Astrocyte of the cerebellum (primary cell): ENCODE measurements around the gene SP2.

Experiments
- DNase-seq: peaks from one replicate; pipeline ENCODE4 v3.0.0-alpha.2; 2011; ENCODE audit warnings: low read depth
- H3K4me3 ChIP-seq: 2 replicates; pipeline ENCODE4 v1.5.1; 2011; ENCODE audit warnings: mild to moderate bottlenecking, low read depth, low read length, moderate library complexity
- in situ Hi-C: cut with HindIII; loops from 2 replicates; pipeline ENCODE4 v1.10.0; 2017; ENCODE audit warnings: low sequenced_read_pairs
- TF ChIP-seq, protein P1 (sequence below): IDR thresholded peaks from 2 replicates; pipeline ENCODE4 v1.5.1; 2012; ENCODE audit warnings: low read length, low read depth, moderate library complexity, mild to moderate bottlenecking; ENCODE audit errors: missing control alignments

The SP2 gene

DNA sequence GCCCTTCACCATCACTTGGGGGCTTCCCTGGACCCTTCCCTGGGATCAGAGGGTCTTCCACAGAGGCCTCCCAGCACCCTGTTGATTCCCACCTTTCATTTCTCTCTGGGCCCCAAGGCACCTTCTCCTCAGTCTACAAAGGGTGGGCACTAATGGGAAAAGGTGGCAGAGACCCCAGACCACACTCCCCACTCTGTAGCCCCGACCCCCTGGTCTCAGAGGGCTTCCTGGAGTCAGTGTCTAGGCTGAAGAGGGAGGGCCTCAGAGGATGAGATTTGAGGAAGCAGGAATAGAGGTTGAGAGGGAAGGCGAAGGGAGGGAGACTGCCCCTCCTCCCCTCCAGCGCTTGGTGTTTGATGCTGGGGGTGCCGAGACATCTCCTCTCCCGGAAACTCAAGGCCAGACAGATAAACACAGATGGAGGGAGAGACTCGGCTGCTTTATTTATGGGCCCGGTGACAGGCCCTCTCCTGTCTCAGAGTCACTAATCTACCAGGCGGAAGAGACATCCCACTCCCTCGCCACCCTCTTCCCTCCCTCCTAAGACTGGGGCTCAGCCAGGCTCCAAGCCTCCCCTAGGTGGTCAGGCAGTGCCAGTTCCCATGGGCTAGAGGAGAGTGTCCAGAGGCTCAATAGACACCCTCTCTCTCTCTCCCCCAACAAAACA, 18.5 kb upstream of the SP2 start:
- in situ Hi-C loops: no loop called here
- no peak overlapping the region for H3K4me3 ChIP-seq
- no peak for DNase-seq
- TF ChIP-seq, protein P1, sequence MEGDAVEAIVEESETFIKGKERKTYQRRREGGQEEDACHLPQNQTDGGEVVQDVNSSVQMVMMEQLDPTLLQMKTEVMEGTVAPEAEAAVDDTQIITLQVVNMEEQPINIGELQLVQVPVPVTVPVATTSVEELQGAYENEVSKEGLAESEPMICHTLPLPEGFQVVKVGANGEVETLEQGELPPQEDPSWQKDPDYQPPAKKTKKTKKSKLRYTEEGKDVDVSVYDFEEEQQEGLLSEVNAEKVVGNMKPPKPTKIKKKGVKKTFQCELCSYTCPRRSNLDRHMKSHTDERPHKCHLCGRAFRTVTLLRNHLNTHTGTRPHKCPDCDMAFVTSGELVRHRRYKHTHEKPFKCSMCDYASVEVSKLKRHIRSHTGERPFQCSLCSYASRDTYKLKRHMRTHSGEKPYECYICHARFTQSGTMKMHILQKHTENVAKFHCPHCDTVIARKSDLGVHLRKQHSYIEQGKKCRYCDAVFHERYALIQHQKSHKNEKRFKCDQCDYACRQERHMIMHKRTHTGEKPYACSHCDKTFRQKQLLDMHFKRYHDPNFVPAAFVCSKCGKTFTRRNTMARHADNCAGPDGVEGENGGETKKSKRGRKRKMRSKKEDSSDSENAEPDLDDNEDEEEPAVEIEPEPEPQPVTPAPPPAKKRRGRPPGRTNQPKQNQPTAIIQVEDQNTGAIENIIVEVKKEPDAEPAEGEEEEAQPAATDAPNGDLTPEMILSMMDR: no peak

DNA sequence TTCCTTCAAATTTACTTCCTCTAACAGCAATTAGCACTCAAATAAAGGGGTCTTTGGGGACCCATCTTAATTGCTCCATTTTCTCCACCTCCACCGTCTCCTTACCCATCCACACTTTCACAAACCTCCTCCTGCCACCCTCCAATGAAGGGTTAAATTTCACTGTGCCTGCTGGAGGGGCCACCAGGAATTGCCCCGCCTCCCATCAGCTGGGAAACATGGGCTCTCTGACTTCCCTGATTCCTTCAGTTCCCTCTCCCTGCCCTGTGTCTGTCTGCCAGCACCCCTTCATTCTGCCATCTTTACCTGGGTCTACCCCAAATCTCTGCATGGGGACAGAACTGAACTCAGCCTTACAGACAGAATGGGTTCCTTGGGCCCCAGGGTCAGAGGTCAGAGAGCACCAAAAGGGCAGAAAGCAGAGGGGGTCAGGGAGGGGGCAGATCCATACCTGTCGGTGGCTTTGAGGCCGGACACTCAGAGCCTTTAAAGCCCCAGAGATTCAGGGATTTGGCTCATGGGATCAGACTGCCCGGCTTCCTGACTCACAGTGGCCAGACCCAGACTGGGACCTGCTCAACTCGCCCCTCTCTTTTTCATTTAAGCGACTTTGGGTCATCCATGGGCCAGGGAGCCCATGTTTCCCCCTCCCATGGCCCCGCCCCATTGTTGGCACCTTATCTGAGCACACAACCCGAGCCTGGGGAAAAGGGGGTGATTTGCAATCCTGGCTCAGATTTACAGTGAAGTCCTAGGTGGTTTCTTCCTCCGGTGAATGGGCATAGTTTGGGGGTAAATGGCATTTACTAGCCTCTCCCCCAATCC, 17.6 kb upstream of the SP2 start:
- TF ChIP-seq, protein P1: no peak
- no peak overlapping the region for H3K4me3 ChIP-seq
- in situ Hi-C loops: no loop called here
- DNase-seq: no peak

DNA sequence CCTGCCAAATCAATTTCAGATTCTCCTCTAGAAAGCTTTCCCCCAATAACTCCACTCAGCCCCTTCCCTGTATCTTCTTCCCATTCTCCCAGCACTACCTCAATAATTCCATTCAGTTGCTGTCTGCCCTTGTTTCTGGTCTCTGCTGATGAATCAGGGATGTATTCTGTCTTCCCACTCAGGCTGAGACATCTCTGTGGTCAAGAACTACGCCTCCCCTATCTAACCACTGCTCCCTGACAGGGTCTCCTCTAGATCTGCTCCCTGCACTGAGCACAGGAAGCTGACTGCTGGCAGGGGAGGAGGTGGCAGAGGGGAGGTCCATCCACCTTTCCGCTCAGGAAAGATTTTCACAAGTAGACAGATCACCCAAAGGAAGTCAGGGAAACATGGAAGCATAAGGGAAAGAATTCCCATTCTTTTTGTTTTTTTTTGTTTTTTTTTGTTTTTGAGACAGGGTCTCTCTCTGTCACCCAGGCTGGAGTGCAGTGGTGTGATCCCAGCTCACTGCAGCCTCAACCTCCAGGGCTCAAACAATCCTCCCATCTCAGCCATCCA, 16.9 kb upstream of the SP2 start:
- in situ Hi-C loops: no loop called here

DNA sequence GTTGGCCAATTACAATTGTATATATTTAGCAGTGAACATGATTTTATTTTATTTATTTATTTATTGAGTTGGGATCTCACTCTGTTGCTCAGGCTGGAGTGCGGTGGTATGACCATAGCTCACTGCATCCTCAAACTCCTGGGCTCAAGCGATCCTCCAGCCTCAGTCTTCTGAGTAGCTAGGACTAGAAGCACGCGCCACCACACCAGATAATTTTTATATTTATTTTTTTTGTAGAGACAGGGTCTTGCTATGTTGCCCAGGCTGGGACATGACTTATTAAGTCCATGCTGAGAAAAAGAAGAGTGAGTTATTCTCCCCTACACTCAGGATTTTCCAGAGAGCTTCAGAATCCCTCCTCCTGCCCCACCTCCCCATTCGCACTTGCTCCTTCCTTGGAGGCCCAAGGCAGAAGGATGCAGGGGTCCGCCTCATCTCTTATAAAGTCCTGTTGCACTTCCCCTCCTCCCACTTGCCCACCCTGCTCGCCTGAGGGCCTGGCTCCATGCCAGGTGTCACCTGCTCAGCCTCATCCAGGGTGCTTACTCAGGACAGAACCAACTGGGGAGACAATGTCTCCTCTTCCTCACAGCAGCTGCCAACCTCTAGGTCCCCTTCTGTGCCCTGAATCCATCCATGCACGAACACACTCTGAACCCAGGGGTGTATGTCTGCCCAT, 16.1 kb upstream of the SP2 start:
- in situ Hi-C loops: no loop called here
- H3K4me3 ChIP-seq: no peak overlapping the region
- DNase-seq: no peak
- TF ChIP-seq, protein P1: no peak

More for the DNA sequence above, 16.9 kb upstream of the SP2 start:
- H3K4me3 ChIP-seq: no peak overlapping the region
- DNase-seq: no peak
- TF ChIP-seq, protein P1: no peak

DNA sequence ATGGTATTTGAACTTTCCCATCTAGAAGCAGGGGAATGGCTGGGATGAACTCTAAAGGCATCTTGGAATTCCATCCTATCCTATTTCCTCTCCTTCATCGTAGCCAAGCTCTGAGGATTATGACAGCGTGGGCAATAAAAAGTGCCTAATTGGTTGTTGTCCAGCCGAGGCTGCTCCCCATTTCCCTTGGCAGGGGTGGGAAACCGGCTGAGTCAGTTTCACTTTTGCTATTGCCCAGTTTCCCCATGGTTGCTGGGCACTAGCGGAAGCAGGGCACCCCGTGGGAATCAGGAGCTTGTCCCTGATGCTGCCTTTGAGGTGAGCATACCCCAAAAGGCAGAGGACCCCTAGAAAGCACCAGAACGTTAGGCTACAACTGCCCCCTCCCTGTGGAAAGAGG, 13.8 kb upstream of the SP2 start:
- in situ Hi-C loops: no loop called here
- H3K4me3 ChIP-seq: no peak overlapping the region
- TF ChIP-seq, protein P1: no peak
- no peak for DNase-seq
